Jurkat, Clone E6-1 (cell line): ENCODE data around the gene STK17A.
"Not testable (repeated sequence)": the region's sequence is repeated elsewhere in the genome, so short reads cannot be mapped to it uniquely, and the experiment has no call there.

Experiments used
- DNase-seq: peaks from one replicate; pipeline ENCODE4 v3.0.0-alpha.2; 2011; ENCODE audit warnings: low read depth, low spot score
- H3K4me3 ChIP-seq: 2 replicates; pipeline ENCODE4 v1.5.1; 2011; ENCODE audit warnings: mild to moderate bottlenecking, low read length, control low read depth, moderate library complexity

Gene STK17A

DNA sequence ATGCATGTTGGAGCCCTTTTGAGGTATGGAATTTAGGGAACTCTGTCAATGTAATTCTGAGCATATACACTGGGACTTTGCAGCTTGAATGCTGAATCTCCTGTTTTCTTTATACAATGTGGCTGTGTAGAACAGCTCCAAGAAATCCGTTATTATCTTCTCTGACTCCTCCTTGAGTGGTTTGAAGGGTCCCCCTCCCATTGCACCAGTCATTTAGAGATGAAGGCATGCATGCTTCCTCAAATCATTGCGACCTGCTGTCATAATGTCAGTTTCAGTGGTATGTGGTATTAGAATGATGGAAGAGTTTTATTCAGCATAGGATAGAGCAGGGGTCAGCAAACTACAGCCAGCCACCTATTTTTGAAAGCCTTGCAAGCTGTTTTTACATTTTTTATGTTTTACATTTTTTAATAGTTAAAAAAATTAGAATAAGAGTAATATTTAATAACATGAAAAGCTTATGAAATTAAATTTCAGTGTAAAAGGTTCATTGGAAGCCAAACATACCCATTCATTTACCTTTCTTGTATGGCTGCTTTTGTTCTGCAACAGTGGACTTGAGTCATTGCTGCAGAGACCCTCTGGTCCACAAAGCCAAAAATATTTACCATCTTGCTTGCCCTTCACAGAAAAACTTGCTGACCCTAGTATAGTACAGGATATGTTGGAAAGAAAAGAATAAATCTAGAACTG is 8.1 kb downstream of the STK17A start:
- DNase-seq, result no peak
- no peak overlapping the region for H3K4me3 ChIP-seq

DNA sequence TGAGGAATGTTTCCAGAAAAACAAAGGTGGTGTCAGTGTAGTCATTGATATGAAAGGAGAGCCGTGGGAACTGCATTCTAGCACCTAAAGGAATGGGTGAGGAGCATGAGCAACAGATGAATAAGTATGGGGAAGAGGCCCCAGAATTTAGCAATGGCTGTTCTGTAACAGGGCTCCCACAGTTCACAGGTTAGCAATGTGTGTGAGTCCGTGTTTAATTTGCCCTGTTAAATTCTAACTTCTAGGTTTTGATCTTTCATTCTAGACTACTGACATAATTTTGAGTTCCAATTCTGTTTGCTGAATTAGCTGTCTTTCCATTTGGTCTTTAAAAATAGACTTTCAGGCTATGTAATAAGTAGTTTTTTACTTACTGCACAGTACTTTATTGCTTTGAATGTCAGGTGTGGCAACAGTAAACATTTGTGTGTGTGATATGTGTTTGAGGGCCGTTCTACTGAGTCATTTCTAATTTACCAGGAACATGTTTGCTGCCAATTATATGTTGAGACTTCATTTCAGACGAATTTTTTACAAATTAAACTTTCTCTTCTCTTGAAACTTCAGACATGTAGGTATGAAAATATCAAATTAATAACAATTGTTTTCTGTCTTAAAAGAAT is 8.8 kb downstream of the STK17A start:
- DNase-seq, result no peak
- no peak overlapping the region for H3K4me3 ChIP-seq

DNA sequence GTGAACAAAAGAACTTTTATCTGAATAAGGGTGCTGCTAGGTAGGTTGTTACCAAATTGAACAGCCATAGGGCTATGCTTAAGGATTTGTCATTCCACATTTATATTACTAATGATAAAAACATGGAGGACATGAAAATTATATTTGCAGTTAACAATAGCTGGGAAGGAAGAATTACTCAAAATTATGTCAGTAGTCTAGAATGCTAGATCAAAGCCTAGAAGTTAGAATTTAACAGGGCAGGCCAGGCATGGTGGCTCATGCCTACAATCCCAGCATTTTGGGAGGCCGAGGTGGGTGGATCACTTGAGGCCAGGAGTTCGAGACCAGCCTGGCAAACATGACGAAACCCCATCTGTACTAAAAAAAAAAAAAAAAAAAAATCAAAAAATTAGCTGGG is 9.4 kb downstream of the STK17A start:
- no peak overlapping the region for H3K4me3 ChIP-seq
- no peak for DNase-seq

DNA sequence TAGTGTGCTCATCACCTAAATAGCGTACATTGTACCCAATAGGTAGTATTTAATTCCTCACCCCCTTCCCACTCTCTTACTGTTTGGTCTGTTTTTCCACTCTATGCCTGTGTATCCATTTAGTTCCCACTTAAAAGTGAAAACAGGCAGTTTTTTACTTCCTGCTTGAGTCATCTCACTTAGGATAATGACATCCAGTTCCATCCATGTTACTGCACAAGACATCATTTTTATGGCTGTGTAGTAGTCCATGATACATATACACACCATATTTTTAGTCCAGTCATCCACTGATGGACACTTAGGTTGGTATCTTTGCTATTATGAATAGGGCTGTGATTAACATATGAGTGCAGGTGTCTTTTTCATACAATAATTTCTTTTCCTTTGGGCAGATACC is 10.1 kb downstream of the STK17A start:
- DNase-seq, result no peak

DNA sequence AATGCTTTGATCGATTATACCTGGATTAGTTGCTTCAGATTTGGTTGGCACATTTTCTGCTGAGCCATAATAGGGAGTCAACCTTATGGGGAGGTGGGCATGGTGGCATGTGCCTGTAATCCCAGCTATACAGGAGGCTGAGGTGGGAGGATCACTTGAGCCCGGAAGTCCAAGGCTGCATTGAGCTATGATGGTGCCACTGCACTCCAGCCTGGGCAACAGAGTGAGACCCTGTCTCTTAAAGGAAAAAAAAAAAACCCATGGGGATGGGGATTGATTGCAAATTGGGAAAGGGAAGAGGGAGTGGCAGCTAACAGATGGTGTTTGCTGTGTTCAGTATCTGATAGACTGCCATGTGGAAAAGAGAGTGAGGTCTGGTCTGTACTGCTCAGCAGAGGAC is 11.1 kb downstream of the STK17A start:
- DNase-seq, result no peak
- H3K4me3 ChIP-seq, result no peak overlapping the region

More for the DNA sequence above, 10.1 kb downstream of the STK17A start:
- no peak overlapping the region for H3K4me3 ChIP-seq

DNA sequence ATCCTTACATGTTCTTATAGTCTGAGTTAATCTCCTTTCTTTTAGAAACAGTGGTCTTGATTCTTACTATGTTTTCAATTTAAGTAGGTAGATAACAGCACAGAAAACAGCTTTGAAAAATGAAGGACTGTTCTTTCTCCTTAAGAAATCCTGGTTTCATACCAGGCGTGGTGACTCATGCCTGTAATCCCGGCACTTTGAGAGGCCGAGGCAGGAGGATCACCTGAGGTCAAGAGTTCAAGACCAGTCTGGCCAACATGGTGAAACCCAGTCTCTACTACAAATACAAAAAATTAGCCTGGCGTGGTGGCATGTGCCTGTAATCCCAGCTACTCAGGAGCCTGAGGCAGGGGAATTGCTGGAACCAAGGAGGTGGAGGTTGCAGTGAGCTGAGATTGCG is 13.5 kb downstream of the STK17A start:
- not testable (repeated sequence) for DNase-seq, H3K4me3 ChIP-seq

DNA sequence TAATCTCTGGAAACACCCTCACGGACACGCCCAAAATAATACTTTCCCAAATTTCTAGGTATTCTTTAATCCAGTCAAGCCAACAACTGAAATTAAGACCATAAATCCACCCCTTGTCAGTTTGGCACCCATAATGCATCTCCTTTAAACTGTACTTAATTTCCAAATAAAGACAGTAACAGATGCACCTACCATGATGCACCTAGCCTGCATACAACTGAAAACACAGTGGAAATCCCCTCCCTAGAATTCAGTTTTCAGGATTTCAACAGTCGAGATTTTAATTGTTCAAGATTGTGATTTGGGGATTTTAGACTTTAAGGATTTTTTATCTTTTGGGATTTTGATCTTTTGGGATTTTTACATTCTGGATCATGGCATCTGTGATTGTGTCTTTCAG is 17.1 kb downstream of the STK17A start:
- no peak overlapping the region for H3K4me3 ChIP-seq
- no peak for DNase-seq

DNA sequence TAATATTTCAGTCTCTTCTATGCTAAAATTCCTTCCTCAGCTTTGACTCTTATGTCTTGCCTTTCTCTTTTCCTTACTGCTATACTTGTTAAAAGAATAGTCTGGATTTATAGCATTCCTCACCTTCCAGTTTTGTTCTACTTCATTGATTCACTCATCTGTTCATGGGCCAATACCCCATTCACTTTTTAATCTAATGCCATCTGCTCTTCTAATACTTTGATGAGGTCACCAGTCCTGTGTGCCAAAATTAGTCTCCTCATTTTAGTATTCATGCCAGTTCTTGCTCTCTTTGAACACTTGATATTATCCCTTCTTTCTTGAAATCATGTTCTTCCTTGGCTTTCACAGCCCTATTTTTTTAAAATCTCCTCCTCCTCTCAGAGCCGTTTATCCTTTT is 19.3 kb downstream of the STK17A start:
- DNase-seq, result no peak
- no peak overlapping the region for H3K4me3 ChIP-seq

DNA sequence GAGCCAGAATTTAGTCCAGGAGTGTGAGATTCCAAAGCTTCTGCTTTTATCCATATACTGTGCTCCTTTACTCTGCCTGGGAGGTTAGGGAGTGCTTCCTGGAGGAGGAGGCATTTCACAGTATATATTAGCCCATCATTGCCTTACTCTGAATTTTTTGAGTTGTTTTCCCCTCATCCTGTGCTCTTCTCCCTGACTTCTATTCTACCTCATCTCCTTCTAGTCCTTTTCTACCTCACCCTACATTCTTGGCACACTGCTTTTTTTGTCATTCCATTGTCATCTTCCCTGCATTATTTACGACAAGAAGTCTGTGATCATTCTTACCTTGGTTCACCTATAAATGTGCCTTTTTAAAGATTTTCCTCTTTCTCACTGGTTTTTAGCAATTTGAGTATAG is 21.3 kb downstream of the STK17A start:
- no peak overlapping the region for H3K4me3 ChIP-seq
- no peak for DNase-seq

DNA sequence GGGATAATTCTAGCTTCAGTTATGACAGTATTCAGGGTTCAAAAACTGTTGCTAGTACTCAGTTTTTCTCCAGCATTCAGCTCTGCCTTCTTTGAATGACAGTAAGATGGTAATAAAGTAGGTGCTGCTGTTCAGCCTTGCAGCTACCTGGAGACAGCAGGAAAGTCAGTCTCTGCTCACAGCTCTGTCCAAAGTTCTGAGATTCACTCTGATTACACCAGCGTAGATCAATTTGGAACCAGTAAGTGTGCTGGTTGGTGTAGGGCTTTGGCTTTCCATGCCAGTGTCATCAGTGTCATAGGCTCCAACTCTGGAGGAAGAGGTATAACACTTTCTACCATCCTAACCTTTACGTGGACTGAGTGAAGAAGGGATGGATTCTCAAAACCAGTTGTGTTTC is 26.2 kb downstream of the STK17A start:
- no peak for DNase-seq
- no peak overlapping the region for H3K4me3 ChIP-seq

DNA sequence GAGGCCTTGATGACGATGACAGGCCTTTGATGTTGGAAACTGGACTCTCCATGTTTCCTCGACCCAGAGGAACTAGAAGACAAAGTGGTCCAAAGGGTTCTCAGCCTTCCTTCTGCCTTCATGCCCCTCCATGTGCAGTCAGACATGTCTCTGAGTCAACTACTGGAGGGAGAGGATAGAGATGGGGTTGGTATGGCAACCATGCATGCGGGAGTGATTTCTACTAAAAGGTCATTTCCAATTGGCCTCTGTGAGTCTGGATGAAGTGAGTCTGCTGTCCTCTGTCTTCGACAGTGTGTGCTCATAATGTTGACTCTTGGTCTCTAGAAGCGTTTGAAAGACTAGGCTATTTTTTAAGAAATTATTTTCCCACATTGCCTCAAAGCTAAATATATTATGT is 29.2 kb downstream of the STK17A start:
- no peak for DNase-seq
- H3K4me3 ChIP-seq, result no peak overlapping the region

DNA sequence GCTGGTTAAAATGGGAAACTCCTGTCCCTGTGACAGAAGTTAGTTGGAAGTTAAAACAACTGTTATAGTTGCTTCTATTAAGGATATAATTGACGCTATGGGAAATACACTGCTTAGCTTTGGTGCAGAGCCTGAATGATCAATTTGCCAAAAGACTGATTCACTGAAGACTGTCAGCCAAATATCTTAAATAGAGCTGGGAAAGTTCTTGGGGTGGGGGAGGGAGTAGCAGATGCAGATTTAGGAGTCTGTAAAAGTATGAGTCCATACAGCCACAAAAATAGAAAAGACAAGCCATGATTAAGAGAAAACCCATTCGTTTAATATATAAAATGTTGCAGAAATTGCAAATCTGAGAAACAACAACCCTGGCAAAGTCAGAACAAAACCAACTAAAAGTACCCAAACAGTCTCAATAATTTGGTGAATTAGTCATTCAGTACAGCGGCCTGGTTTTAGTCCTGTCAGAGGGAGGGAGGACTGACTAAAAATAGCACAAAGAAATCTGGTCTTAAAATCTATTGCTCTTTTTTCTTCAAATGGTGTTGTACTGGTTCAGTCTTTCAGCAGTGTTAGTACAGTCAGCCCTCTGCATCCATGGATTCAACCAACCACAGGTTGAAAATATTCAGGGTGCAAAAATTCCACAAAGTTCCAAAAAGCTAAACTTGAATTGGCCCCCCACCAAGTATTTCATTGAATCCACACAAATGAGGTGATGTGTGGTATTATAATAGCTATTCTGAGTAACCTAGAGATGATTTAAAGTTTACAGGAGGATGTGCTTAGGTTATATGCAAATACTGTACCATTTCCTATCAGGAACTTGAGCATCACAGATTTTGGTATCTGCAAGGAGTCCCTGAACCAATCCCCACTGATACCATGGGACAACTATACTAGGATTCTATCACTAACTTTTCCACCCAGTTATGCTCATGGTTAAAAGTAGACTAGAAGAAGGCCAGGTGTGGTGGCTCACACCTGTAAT is 30.0 kb downstream of the STK17A start:
- no peak for DNase-seq
- no peak overlapping the region for H3K4me3 ChIP-seq

DNA sequence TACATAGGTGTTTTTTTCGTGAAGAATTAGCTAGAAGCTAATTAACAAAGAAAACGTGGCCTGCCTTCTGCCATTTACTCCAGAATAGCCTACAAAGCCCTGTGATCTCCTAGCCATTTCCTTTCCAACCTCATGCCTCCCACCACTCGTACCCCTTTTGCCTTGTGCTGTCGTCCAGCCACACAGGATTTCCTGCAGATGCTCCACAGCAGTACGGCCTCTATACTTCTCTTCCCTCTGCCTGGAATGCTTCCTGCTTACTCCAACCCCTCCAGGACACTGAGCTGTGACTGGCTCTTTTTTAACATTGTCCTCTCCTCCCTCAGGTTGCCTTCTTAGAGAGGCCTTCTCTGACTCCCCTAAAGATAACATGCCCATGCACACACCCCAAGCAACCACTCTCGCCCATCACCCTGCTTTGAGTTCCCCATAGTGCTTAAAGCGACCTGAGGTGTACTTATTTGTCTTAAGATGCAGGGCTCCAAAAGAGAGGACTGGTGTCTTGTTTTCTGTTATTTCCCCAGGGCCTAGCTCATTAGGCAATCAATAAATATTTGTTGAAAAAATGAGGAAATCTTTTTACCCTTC is 32.7 kb downstream of the STK17A start:
- no peak for DNase-seq
- no peak overlapping the region for H3K4me3 ChIP-seq

DNA sequence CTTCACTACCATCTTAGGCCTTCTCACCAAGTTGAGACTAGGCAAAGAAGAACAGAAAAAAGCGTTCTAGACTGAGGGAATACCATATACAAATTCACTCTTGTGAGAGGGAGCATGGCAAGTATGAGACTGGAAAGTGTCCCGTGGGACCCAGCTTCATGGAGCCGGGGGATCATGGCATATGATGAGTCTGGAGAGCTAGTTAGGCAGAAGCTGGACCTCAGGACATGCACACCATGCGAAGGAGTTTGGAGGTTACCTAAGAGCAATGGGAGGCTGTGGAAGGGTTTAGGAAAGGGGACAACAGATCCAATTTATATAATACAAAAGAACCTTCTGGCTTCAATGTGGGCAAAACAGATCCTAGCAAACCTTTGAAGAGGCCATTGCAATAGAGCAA is 34.1 kb downstream of the STK17A start:
- DNase-seq, result no peak
- no peak overlapping the region for H3K4me3 ChIP-seq

DNA sequence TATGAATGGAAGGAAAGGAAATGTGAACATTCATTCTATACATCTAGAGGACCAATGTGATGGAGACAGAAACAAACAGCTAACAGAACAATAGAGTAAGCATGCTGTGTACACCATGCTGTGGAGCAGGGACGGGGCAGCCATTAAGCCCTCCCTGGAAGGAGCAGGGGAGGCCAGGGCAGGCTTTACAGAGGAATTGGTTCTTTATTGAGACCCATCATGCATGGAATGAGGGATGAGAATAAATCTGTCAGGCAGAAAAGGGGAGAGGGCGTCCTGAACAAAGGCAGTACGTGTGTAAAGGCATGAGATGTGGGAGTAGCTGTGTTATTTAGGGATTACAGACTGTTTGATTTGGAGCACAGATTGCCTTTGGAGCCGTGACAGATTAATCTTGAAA is 35.2 kb downstream of the STK17A start:
- no peak overlapping the region for H3K4me3 ChIP-seq
- no peak for DNase-seq

DNA sequence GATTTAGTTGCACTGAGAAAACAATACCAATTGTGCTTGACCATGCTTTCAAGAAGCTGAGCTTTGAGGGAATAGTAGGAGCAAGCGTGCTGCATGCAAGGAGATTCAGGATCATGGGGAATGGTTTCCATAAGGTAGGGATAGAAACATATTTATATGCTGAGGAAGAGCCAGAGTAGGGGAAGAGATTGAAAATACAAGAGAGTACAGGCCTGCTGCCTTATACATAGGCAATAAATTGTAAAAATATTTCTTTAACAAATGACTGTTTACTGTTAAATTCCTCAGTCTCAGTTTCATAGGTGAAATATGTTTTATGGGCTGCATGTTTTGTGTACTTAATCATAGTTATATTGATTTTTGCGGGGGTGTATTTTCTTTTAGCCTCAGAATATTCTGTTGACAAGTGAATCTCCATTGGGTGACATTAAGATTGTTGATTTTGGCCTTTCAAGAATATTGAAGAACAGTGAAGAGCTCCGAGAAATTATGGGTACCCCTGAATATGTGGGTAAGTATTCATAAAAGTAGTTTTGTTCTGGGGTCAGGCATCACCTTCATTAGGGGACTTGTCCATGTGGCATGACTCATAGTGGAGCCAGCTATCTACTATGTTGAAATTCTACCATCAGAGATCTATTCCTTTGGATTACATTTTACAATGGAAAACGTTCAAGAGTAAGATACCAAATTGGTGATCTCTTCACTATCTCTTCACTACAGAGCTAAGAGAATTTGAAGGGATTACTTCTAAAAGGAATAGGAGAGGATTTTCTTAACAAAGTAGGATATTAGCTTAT is 36.5 kb downstream of the STK17A start:
- H3K4me3 ChIP-seq, result no peak overlapping the region
- DNase-seq, result no peak

DNA sequence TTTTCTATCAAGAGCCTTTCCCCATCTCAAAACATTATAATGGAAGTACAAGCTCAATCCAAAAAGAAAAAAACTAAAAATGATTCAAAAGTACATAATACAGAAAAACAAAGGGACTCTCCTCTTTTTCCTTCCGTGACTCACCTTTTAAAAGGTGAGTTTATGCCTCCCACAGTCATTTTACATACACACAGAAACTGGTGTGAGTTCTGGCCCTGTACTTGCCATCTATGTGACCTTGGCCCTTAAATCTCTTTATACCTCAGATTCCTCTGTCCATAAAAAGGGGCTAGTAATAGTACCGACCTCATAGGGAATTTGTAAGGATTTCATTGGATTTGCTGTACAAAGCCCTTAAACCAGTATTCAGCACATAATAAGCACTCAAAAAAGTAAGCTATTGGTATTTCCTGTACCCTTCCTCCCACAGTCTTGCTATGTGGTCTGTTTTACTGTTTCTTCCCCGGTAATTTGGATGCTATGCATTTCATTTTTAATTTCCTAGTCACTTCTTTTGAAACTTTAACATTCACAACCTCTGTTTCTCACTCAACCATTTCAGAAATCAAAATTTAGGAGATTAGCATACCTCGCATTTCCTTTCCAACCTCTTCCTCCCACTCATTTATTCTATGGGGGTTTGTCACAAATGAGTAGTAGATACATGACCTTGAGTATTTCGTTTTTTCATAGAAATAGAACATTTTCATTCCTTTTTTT is 39.0 kb downstream of the STK17A start:
- H3K4me3 ChIP-seq, result no peak overlapping the region
- peak; percentile 11 for DNase-seq

DNA sequence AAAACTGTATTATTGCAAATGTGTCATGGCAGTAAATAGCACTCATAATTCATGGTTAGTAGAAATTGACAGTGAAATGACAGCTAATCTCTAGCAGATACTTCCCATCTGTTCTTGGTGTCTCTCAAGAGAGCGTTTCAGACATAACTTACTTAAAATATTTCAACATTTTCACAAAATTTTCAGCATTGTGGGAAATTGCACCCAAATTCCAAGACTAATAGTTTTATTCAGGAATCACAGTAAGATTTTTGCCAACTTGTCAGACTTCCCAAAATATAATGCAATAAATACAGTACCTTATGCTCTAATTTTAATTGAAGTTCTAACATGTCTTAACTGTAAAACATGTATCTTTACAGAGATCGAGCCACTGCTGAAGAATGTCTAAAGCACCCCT is 41.2 kb downstream of the STK17A start:
- no peak for DNase-seq
- no peak overlapping the region for H3K4me3 ChIP-seq
